Measurements from ENCODE around the gene YJEFN3.

Gene YJEFN3

DNA sequence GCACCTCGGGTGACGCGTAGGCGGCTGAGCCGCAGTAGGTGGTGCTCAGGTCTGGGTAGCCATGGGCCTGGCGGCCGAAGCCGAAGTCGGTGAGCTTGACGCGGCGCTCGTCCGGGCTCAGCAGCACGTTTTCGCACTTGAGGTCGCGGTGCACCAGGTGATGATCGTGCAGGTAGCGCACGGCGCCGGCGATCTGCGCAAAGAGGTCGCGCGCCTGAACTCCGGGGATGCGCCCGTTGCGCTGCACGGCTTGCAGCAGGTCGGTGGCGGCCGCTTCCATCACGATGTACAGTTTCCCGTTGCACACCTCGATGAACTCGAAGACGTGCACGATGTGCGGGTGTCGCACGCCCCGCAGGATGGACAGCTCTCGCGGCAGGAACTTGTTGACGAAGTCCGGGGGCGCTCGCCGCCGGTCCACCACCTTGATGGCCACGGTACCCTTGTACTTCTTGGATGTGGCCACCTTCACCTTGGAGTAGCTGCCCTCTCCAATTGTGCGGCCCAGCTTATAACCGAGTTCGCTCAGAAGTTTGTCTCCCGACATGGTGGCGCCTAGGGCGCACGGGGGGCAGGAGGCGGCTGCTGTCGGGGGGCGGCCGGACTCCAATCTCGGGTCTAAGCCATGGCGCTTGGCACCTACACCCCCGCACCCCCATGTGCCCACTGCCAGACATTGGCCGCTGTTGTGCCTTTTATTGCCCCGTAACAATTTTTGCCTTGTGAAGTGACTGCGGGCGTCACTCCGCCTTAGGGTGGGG is 13.7 kb upstream of the YJEFN3 start, which contains the start of gene TSSK6:
Gene TSSK6 (minus strand): TSS at position 668 of the 761 bp plus-strand sequence. CDS start 121 bp downstream, at position 547.
- H3K4me3 ChIP-seq (replicated peaks in 1 of 2; ENCODE audit: low read depth in 2 of 2, low read length in 2 of 2) = peak within 1 kb of the TSS; percentile 74 to 85
- TF ChIP-seq, protein P1, sequence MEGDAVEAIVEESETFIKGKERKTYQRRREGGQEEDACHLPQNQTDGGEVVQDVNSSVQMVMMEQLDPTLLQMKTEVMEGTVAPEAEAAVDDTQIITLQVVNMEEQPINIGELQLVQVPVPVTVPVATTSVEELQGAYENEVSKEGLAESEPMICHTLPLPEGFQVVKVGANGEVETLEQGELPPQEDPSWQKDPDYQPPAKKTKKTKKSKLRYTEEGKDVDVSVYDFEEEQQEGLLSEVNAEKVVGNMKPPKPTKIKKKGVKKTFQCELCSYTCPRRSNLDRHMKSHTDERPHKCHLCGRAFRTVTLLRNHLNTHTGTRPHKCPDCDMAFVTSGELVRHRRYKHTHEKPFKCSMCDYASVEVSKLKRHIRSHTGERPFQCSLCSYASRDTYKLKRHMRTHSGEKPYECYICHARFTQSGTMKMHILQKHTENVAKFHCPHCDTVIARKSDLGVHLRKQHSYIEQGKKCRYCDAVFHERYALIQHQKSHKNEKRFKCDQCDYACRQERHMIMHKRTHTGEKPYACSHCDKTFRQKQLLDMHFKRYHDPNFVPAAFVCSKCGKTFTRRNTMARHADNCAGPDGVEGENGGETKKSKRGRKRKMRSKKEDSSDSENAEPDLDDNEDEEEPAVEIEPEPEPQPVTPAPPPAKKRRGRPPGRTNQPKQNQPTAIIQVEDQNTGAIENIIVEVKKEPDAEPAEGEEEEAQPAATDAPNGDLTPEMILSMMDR (IDR thresholded peaks at IDR 0.05; ENCODE audit: low read depth, low read length) = no peak
- no peak for DNase-seq (ENCODE audit: low read depth in 2 of 2)

DNA sequence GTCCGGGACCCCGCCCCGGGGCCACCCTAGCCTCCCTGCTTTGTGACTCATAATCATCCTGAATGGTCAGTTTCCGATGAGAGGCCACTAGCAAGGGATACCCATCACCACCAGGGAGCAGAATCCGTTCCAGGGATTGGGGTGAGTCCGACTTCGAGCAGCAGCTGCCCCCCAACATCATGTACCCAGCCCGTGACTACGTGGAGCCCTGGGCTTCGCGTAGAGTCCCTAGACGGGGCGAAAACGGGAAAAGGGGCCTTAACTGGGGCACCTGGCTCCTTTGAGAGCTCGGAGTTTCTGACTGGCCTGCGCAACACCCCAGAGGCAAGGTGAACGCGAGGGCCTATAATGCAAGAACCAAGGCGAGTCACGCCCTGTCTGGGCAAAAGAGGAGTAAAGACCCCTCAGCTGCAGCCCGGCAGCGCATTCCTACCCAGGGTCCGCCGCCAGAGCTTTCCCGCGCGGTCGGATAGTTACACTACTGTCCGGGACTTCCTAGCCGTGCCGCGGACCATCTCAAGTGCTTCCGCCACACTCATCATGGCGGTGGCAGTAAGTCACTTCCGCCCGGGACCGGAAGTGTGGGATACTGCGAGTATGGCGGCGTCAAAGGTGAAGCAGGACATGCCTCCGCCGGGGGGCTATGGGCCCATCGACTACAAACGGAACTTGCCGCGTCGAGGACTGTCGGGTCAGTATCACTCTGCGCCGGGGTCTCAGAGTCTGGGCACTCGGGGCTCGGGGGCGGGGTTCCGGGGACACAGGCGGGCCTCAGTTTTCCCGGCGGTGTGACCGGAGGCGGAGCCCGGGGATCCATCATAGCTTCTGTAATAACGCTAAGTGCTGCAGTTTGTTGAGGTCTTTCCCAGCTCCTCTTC is 12.8 kb upstream of the YJEFN3 start, which contains the start of gene NDUFA13:
Gene NDUFA13 (plus strand): TSS at position 584 of the 878 bp plus-strand sequence. CDS start 14 bp downstream, at position 598.
- TF ChIP-seq, protein P1 (IDR thresholded peaks at IDR 0.05; ENCODE audit: low read depth, low read length) = no peak
- DNase-seq (ENCODE audit: low read depth in 2 of 2) = peak; percentile 94 to 96
- peak within 1 kb of the TSS; percentile 74 to 85 for H3K4me3 ChIP-seq (replicated peaks in 1 of 2; ENCODE audit: low read depth in 2 of 2, low read length in 2 of 2)

DNA sequence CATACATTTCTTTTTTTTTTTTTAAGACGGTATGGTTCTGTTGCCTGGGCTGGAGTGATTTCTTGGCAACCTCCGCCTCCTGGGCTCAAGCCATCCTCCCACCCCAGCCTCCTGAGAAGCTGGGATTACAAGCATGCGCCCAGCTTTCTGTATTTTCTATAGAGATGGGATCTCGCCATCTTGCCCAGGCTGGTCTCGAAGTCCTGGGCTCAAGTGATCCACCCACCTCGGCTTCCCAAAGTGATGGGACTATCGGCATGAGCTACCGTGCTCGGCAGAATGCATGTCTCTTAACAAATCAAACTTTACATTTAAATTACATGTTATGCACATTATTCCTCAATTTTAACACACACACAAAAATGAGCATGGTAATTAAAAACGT is 11.5 kb upstream of the YJEFN3 start:
- H3K4me3 ChIP-seq (replicated peaks in 1 of 2; ENCODE audit: low read depth in 2 of 2, low read length in 2 of 2) = peak overlapping the region in 1 of 2 donors; percentile 85
- DNase-seq (ENCODE audit: low read depth in 2 of 2) = no peak
- TF ChIP-seq, protein P1 (IDR thresholded peaks at IDR 0.05; ENCODE audit: low read depth, low read length) = no peak

DNA sequence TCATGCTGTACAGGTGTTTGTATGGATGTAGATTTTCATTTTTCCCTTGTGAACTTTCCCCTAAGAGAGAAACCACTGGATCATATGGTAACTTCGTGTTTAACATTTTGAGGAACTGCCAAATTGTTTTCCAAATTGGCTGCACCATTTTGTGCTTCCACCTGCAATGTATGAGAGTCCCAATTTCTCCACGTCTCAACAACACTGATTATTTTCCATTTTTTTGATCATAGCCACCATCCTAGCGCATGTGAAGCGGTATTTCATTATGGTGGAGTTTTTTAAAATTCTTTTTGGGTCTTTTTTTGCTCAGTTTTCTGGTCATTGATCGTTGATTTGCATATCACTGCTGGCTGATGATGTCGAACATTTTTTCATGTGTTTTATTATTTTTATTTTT is 7.7 kb upstream of the YJEFN3 start:
- DNase-seq (ENCODE audit: low read depth in 2 of 2) = no peak
- no peak overlapping the region for H3K4me3 ChIP-seq (replicated peaks in 1 of 2; ENCODE audit: low read depth in 2 of 2, low read length in 2 of 2)
- TF ChIP-seq, protein P1 (IDR thresholded peaks at IDR 0.05; ENCODE audit: low read depth, low read length) = no peak

DNA sequence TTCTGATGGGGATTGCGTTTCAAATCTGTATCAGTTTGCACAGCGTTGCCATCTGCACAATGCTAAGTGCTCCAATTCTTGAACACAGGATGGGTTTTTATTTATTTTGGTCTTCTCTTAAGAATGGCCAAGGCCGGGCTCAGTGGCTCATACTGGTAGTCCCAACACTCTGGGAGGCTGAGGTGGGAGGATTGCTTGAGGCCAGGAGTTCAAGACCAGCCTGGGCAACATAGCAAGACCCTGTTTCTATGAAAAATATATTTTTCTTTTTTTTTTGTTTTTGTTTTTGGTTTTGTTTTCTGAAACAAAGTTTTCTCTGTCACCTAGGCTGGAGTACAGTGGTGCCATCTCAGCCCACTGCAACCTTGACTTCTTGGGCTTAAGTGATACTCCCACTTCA is 5.5 kb upstream of the YJEFN3 start:
- DNase-seq (ENCODE audit: low read depth in 2 of 2) = no peak
- no peak overlapping the region for H3K4me3 ChIP-seq (replicated peaks in 1 of 2; ENCODE audit: low read depth in 2 of 2, low read length in 2 of 2)
- TF ChIP-seq, protein P1 (IDR thresholded peaks at IDR 0.05; ENCODE audit: low read depth, low read length) = no peak

DNA sequence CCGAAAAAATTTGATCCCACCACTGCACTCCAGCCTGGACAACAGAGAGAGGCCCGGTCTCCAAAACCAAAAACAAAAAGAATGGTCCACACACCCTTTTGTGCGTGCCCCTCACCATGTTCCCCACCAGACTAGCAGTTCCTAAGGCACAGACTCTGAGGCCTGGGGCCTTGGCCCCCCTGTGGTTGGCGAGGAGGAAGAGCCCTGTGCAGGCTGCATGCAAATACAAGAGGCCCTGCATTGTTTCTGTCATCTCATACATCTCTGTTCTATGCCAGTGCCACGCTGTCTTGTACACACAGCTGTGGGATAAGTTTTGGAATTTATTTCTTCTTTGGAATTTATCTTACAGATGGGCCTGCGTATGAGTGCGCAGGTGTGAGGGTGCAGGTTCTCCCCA is 4.7 kb upstream of the YJEFN3 start:
- TF ChIP-seq, protein P1 (IDR thresholded peaks at IDR 0.05; ENCODE audit: low read depth, low read length) = no peak
- DNase-seq (ENCODE audit: low read depth in 2 of 2) = no peak
- no peak overlapping the region for H3K4me3 ChIP-seq (replicated peaks in 1 of 2; ENCODE audit: low read depth in 2 of 2, low read length in 2 of 2)
